Smooth muscle cell (in vitro differentiated cells): ENCODE measurements around the gene PABPN1. TPM values are rescaled to one million over a fixed set of nuclear protein-coding genes. Genes with fewer than 3 reads are reported as not detected.

ENCODE experiments used
- DNase-seq: peaks from one replicate; lab custom pipeline; 2025; ENCODE audit not compliant: unreplicated experiment; lab: John Stamatoyannopoulos, UW
- H2AFZ ChIP-seq: fragments of 200-600 bp; sonication (generic); 2 replicates; pipeline ENCODE4 v1.6.0; 2016; ENCODE audit warnings: antibody characterized with exemption, low read depth, mild to moderate bottlenecking
- H3F3A ChIP-seq: fragments of 200-600 bp; sonication (generic); 2 replicates; pipeline ENCODE4 v1.6.0; 2017; ENCODE audit warnings: antibody characterized with exemption, low read depth
- H3K27ac ChIP-seq: fragments of 200-600 bp; sonication (generic); 2 replicates; pipeline ENCODE4 v1.5.1; 2016; ENCODE audit warnings: low read depth, mild to moderate bottlenecking
- H3K27me3 ChIP-seq: fragments of 200-600 bp; sonication (generic); 2 replicates; pipeline ENCODE4 v1.6.1; 2016; ENCODE audit warnings: low read depth, mild to moderate bottlenecking
- H3K36me3 ChIP-seq: fragments of 200-600 bp; sonication (generic); 2 replicates; pipeline ENCODE4 v1.5.1; 2016; ENCODE audit warnings: low read depth
- H3K4me1 ChIP-seq: fragments of 200-600 bp; sonication (generic); 2 replicates; pipeline ENCODE4 v1.5.1; 2016; ENCODE audit warnings: low read depth
- H3K4me2 ChIP-seq: fragments of 200-600 bp; sonication (generic); 2 replicates; pipeline ENCODE4 v1.6.0; 2016; ENCODE audit warnings: mild to moderate bottlenecking
- H3K4me3 ChIP-seq: fragments of 200-600 bp; sonication (generic); 2 replicates; pipeline ENCODE4 v1.5.1; 2016; ENCODE audit warnings: mild to moderate bottlenecking
- H3K79me2 ChIP-seq: fragments of 200-600 bp; sonication (generic); 2 replicates; pipeline ENCODE4 v1.6.0; 2016; ENCODE audit warnings: low read depth, mild to moderate bottlenecking
- H3K9ac ChIP-seq: fragments of 200-600 bp; sonication (generic); 2 replicates; pipeline ENCODE4 v1.6.0; 2016; ENCODE audit warnings: low read depth
- H3K9me3 ChIP-seq: fragments of 200-600 bp; sonication (generic); replicated peaks from 2 replicates; pipeline ENCODE4 v1.5.1; 2016; ENCODE audit warnings: low read depth
- H4K20me1 ChIP-seq: fragments of 200-600 bp; sonication (generic); 2 replicates; pipeline ENCODE4 v1.6.0; 2016; ENCODE audit warnings: low read depth
- CTCF ChIP-seq: fragments of 200-600 bp; sonication (generic); IDR thresholded peaks from 2 replicates; pipeline ENCODE4 v1.5.1; 2017; ENCODE audit warnings: borderline replicate concordance, mild to moderate bottlenecking, antibody characterized with exemption; ENCODE audit not compliant: insufficient read depth, poor library complexity, severe bottlenecking
- WGBS: methylation state at CpG from one replicate; pipeline ENCODE4 v1.1.7; 2016; ENCODE audit warnings: low lambda C conversion rate; 5-methylcytosine and 5-hydroxymethylcytosine counted together
- polyA plus RNA-seq: library from polyadenylated mRNA; unstranded; fragments of >200 nt; fragmentation: Nextera tagmentation; extraction: Ambion mirVana; gene quantifications from 2 replicates; pipeline ENCODE4 v1.2.1, GENCODE V29; 2016
- total RNA-seq: library from RNA; depleted of rRNA; stranded (reverse); fragments of >200 nt; gene quantifications from 2 replicates; pipeline ENCODE4 v1.2.3, GENCODE V29; 2014

PABPN1 gene
- total and polyA plus RNA-seq, 2 experiments from 2014 or later, result 48.3 to 139 TPM

DNA sequence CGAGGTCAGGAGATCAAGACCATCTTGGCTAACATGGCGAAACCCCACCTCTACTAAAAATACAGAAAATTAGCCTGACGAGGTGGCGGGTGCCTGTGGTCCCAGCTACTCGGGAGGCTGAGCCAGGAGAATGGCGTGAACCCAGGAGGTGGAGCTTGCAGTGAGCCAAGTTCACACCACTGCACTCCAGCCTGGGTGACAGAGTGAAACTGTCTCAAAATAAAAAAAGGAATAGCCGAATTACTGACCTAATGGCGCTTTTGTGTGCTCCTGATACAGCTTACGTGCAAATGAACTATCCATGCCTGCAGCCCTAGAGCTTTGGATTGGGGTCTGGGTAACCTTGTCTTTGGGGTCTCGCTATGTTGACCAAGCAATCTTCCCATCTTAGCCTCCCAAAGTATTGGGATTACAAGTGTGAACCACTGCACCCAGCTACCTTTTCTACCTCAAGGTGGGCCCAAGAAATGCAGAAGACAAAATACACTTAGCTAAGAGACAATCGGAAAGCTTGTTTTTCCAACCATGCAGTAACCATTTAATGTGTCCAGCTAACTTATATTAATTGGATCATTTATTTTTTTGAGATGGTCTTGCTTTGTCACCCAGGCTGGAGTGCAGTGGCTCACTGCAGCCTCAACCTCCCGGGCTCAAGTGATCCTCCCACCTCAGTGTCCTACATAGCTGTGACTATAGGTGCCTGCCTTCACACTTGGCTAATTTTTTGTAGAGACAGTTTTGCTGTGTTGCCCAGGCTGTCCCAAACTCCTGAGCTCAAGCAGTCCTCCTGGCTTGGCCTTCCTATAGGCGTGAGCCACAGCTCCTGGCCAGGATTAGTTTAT is 5.5 kb downstream of the PABPN1 start:
- no peak overlapping the region for H3K4me2 ChIP-seq
- H3K27me3 ChIP-seq, result no peaks in the 10 kb centered on the region
- peaks cover 13% of the 10 kb centered on the region for H3K4me1 ChIP-seq
- H3K79me2 ChIP-seq, result peaks cover 23% of the 10 kb centered on the region
- WGBS, result 86% methylated on average over 13 of the region's 13 CpGs
- H4K20me1 ChIP-seq, result peaks cover 33% of the 10 kb centered on the region
- peaks cover 34% of the 10 kb centered on the region for H3F3A ChIP-seq
- no peaks in the 10 kb centered on the region for H3K9me3 ChIP-seq
- no peak overlapping the region for H3K4me3 ChIP-seq
- no peak overlapping the region for H3K27ac ChIP-seq
- H2AFZ ChIP-seq, result no peak overlapping the region
- TF ChIP-seq CTCF, result no peak
- H3K9ac ChIP-seq, result no peak overlapping the region
- no peaks in the 10 kb centered on the region for H3K36me3 ChIP-seq
- no peak for DNase-seq

DNA sequence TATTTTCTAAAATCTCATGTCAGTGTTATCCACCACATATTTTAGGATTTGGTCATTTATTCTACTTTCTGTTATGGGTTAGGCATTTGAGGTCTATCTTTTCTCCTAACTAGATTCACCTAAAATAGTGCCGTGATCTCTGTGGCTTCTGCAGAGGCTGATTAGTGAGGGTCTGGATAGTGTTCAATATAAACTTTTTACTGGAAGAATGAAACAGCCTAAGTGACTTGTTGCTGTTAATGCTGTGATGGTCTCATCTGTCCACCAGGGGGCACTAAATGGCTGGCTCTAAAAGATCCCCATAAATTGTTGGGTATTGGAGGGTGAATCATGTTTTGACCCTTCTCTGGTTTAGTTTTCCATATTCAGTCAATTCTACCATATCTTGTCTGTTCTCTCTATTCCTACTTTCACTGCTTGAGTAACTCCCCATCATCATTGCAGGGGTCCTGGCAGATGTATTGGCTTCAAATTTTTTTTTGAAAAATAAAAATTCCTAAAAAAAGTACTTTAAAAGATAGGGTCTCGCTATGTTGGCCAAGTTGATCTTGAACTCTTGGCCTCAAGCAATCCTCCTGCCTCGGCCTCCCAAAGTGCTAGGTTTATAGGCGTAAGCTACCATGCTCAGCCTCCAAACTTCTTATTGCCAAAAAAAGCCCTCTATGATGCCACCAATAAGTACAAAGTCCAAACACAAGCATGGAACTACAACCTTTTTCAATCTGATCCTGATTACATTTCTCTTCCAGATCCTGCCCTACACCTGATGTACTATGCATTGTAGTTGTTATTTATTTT is 6.9 kb downstream of the PABPN1 start:
- Histone ChIP-seq H3K27ac (no peak overlapping the region), H3K27me3 (no peaks in the 10 kb centered on the region), H3F3A (peaks cover 26% of the 10 kb centered on the region), H3K4me1 (peaks cover 6% of the 10 kb centered on the region), H3K36me3 (no peaks in the 10 kb centered on the region), H3K4me2 (no peak overlapping the region), H3K9ac (no peak overlapping the region), H3K4me3 (no peak overlapping the region), H3K9me3 (no peaks in the 10 kb centered on the region), H4K20me1 (peaks cover 19% of the 10 kb centered on the region), H2AFZ (no peak overlapping the region), H3K79me2 (peaks cover 9% of the 10 kb centered on the region)
- no peak for DNase-seq
- 57% methylated on average over 4 of the region's 4 CpGs for WGBS
- TF ChIP-seq CTCF, result peak; percentile 83

DNA sequence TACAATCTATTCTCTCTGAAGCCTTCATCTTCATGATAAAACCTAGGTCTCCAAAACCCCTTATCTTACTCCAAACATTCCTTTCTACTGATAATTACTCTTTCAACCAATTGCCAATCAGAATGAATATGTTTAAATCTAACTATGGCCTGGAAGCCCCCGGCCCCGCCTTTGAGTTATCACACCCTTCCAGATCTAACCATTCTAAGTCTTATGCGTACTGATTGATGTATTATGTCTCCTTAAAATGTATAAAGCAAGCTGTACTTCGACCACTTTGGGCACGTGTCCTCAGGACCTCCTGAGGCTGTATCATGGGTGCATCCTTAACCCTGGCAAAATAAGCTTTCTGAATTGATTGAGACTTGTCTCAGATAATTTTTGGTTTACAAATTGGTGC is 14.4 kb downstream of the PABPN1 start:
- no peaks in the 10 kb centered on the region for H4K20me1 ChIP-seq
- no peak for TF ChIP-seq CTCF
- no peak for DNase-seq
- no peak overlapping the region for H3K27ac ChIP-seq
- H3K4me1 ChIP-seq, result no peaks in the 10 kb centered on the region
- H3K27me3 ChIP-seq, result no peaks in the 10 kb centered on the region
- no peaks in the 10 kb centered on the region for H3F3A ChIP-seq
- H3K4me3 ChIP-seq, result no peak overlapping the region
- no peak overlapping the region for H3K4me2 ChIP-seq
- H3K36me3 ChIP-seq, result no peaks in the 10 kb centered on the region
- H3K9ac ChIP-seq, result no peak overlapping the region
- H3K79me2 ChIP-seq, result no peaks in the 10 kb centered on the region
- WGBS, result 92% methylated on average over 5 of the region's 5 CpGs
- no peak overlapping the region for H2AFZ ChIP-seq
- H3K9me3 ChIP-seq, result no peaks in the 10 kb centered on the region
